Activated effector memory CD4-positive, alpha-beta T cell treated with Interleukin-2 at 50 U/mL for 16 hours (primary cell): Measurements from ENCODE around the gene LMAN1.

Experiments
- DNase-seq: peaks from one replicate; pipeline ENCODE4 v3.0.0-alpha.2; 2020

The LMAN1 gene

DNA sequence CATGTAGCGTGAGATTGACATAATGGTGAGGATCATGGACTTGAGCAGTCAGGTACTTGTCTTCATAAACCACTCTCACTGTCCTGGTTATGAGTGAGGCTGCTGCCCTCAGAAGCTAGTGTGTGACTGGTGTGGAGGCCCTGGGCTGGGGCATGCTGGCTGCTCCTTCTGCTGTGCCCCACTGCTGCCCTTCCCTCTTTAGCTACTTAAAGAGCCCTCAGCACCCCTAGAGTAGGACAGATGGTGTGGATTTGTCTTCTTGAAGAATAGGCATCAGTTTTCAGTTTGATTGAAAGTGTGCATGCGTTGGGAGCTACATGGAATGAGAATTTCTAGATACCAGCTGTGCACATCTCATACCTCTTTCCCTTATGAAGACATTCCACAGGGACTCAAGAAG, 56.1 kb downstream of the LMAN1 start:
- DNase-seq = no peak

DNA sequence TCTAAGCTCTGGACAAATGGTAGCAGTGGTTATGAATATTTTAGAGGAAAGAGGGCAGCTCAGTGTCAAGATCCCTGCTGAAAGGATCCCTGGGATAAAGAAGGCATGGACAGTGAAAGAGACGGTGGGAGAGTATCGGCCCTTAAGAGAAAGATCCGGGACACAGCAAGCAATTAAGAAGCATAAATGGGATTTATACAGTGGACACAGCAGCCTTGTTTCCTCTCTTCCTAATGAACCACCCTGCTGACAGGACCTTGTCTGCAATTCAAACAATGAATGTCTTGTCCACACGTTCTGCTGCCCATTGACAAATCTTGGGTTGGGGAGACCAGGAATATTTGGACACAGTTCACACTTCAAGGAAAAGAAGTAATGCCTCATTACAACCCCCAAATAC, 57.1 kb downstream of the LMAN1 start:
- no peak for DNase-seq

DNA sequence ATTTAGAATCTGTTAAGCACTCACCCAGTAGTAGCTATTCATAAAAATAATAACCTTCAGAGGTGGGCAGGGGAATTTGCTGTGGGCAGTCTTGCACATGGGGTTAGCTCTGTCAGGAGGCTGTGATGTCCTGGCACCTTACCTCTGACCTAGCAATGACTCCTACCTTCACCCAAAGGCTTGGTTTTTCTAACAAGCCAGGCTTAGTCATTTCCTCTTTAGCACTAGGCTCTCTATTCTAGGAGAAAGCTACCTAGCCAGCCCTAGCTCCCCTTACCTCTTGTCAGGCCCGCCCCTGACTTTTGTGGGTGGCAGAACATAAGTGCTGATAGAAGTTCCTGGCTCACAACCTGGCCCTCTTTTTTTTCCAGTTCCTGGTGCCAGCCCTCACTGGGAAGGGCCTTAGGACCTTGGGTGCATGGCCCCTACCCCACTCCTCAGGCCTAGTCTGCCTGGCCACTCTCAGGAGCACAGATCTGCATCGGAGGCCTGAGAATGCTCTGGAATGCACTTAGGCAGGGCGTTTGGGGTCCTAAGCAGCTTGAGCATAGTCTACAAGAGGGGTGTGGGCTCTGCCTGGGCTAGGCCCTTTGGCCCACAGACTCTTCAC, 58.3 kb downstream of the LMAN1 start:
- DNase-seq = no peak

DNA sequence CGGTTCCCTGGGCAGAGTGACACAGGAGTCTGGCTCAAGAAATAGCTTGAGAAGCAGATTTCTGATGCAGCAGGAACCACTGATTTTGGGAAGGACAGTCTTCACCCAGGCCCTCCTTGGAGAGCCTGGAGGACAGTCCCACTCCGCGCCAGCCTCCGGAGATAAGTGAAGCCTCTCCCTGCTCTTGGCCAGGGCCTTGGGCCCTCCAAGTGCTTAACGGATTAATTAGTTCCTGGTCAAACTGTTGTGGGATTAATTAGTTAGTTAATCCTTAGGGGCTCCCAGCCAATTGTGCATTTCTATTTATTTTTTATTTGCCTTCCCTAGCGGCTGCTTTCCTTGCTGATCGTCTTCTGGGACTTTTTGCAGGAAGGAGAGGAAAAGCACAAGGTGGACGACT, 60.2 kb downstream of the LMAN1 start:
- no peak for DNase-seq

DNA sequence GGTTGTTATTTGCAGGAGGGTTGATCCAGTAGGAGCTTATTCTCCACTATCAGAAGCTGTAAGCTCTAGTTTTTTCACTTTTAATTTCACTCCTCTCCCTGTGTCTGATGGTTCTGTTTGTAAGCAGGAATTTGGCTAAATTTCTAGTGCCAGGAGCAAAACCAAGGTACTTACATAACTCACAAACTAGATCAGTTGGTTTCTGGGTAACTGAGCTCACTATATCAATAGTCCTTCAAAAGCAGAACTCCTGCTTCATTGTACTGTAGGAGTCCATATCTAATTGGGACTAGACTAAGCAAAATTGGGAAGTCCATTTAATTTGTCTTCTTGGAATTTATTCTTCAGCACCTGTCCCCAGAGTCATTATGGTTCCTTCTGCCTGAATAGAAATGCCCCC, 65.7 kb downstream of the LMAN1 start:
- DNase-seq = no peak

DNA sequence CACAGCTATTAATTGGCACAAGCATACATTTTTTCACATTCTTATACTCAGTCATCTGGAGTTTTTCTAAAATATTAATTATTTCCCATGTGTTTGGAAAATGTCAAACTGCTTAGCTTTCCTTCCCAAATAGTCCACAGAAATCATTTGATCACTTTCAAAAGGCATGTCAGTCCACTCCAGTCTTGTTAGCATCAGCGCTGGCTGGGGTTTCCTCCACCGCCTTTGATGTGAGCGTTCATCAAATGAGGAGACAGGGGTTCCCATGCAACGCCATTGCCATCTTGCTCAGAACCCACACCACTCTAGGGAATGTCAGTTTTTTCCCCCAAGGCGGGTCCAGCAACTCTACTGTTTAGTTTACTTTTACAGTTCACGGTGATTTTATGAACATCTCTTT, 72.7 kb downstream of the LMAN1 start:
- DNase-seq = no peak

DNA sequence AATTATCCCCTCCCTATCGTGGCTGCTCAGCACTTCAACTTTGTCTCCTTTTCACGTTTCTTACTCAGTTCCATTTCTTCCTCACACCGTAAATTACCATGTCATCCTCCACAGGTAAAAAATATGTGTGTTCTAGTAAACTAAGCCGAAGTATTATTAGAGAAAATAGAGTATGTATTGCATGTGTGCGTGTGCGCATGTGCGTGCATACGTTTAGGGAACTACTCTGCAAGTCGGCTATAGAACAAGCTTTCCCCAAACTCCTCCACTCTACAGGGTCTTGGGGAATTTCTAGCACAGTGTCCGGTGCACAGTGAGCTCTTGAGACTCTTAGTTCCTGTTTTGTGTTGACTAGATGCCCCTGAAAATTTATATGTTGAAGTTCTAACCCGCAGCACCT, 76.7 kb downstream of the LMAN1 start:
- DNase-seq = no peak

DNA sequence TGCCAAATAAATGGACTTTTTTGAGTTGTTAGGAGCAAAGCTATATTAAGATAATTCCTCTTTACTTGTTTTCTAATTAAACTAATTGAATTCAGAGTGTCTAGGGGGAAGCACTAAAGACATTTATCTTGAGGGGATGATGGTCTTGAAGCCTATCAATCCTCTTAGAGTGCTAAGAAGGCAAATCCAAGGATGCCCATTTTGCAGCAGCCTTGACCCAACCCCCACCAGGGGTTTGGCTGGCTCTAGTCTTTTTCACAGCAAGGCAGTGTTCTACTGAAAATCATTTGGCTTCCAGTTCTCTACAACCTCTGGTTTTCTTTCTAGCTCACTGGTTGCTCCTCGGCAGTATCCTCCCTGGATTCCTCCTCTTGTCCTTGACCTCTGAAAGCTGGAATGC, 79.3 kb downstream of the LMAN1 start:
- no peak for DNase-seq

DNA sequence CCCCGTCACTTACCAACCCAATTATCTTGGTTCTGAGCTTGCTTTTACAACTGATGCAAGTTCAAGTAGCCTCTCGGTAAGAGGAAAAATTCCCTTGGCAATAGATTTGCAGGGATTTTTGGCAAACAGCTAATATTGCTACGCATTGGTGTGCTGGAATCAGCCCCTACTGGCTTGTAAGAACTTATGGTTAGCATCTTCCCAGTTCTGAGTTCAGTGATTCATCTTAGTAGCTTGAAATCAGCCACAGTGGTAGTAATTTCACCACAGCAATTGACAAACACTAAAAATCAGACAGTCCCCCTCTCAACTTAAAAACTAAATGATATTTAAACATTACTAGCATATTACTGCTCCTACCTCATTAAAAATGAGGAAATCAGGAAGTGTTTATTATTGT, 79.9 kb downstream of the LMAN1 start:
- DNase-seq = no peak

DNA sequence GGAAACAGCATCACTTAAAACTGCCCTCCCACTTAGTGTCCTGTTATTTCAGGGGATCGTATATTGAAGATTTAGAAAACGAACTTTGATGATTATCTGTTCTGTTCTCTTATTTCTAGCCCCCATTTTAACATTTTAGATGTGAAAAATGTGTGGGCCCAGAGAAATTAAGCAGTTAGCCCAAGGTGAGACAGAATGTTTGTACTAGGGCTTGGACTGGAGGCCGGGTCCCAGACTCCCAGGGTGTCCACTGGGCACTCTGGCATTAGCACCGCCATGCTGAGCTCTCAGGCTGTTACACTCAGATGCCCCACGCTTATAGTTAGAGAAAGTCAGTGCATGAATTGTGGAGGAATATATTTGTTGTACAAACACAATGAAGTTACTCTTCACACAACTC, 80.3 kb downstream of the LMAN1 start:
- no peak for DNase-seq
